ENCODE results near the gene POLR2L. TPM values are rescaled to one million over a fixed set of nuclear protein-coding genes. Genes with fewer than 3 reads are reported as not detected.

The POLR2L gene
- total RNA-seq, 6 experiments from 2014 or later: 439 to 504 (median 478) TPM

- Mint-ChIP-seq H3K4me3 (peak overlapping the region; percentile 90), H3K27me3 (ENCODE audit: insufficient read depth) (peaks cover 5% of the 10 kb centered on the region), H3K27ac (peak overlapping the region; percentile 71; the same call in 1 of the 2 replicates), H3K36me3 (ENCODE audit: low read depth) (peaks cover 6% of the 10 kb centered on the region; the same call in 1 of the 2 replicates), H3K4me1 (ENCODE audit: low read depth) (peaks cover 17% of the 10 kb centered on the region), H3K9me3 (no peaks in the 10 kb centered on the region)
- no peak for DNase-seq
- TF ChIP-seq CTCF (IDR thresholded peaks at IDR 0.05): no peak
Measured at GRCh38 chr11:821512-822371, 20.6 kb downstream of the POLR2L start.

GRCh38 chr11:820655-821511 is 21.4 kb downstream of the POLR2L start:
- 0 out of 2 replicates have a peak, but pooled peaks have one; percentile 11 for TF ChIP-seq CTCF (IDR thresholded peaks at IDR 0.05)
- peak; percentile 76 for DNase-seq
- Mint-ChIP-seq H3K36me3 (ENCODE audit: low read depth) (peaks cover 6% of the 10 kb centered on the region; the same call in 1 of the 2 replicates), H3K27ac (peak overlapping the region; percentile 71), H3K4me3 (peak overlapping the region; percentile 90), H3K9me3 (no peaks in the 10 kb centered on the region), H3K27me3 (ENCODE audit: insufficient read depth) (peaks cover 6% of the 10 kb centered on the region; the same call in 1 of the 2 replicates), H3K4me1 (ENCODE audit: low read depth) (peaks cover 17% of the 10 kb centered on the region)

- H3K4me3 Mint-ChIP-seq: peak overlapping the region; percentile 90
- H3K9me3 Mint-ChIP-seq: no peaks in the 10 kb centered on the region
- H3K36me3 Mint-ChIP-seq (ENCODE audit: low read depth): peaks cover 3% of the 10 kb centered on the region; the same call in 1 of the 2 replicates
- DNase-seq: peak; percentile 64
- H3K27ac Mint-ChIP-seq: peak overlapping the region; percentile 70
- TF ChIP-seq CTCF (IDR thresholded peaks at IDR 0.05): no peak
- peaks cover 10% of the 10 kb centered on the region; the same call in 1 of the 2 replicates for H3K27me3 Mint-ChIP-seq (ENCODE audit: insufficient read depth)
- H3K4me1 Mint-ChIP-seq (ENCODE audit: low read depth): peaks cover 17% of the 10 kb centered on the region
Measured at GRCh38 chr11:819943-820649, 22.2 kb downstream of the POLR2L start.

GRCh38 chr11:819129-819931 is 23.0 kb downstream of the POLR2L start:
- H3K27me3 Mint-ChIP-seq (ENCODE audit: insufficient read depth): peaks cover 8% of the 10 kb centered on the region; the same call in 1 of the 2 replicates

More at GRCh38 chr11:819129-819931, 23.0 kb downstream of the POLR2L start:
- DNase-seq: peak; percentile 67
- Mint-ChIP-seq H3K9me3 (no peaks in the 10 kb centered on the region), H3K4me3 (peak overlapping the region; percentile 90), H3K36me3 (ENCODE audit: low read depth) (no peaks in the 10 kb centered on the region), H3K4me1 (ENCODE audit: low read depth) (peaks cover 17% of the 10 kb centered on the region), H3K27ac (peak overlapping the region; percentile 88)
- TF ChIP-seq CTCF (IDR thresholded peaks at IDR 0.05): peak; percentile 48

Measured in HFFc6 (cell line).